ENCODE measurements around the gene TFAP2D.

DNA sequence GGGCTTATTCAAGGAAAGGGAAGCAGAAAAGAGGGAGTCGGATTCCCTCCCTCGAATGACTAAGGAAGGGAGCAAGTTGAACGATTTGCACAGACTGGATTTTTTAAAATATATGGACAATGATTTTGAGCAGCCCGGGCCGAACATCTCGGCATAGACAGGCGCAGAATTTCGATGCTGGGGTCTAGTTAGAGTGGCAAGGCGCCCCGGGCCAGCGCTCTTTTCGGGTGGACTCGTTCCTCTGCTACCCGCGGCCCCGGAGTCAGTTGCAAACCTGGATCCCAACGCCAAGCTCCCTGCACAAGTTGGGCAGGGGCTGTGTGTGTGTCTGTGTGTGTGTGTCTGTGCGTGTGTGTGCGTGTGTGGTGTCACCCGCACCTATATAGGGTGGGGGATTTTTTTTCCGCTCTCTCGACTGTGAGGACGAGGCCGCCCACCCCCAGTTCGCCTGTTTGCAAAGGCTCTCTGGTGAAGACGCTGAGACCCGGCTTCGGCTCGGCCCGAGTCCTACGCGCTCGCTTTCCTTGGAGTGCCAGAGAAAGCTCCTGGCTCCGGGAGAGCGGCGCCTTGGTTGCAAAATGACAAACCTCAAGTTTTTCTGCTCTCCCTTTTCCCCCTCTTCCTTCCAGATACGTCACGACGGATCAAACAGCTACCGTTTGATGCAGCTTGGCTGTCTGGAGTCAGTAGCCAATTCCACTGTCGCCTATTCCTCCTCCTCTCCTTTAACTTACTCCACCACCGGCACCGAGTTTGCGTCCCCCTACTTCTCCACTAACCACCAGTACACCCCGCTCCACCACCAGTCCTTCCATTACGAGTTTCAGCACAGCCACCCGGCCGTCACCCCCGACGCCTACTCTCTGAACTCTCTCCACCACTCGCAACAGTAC, 1.4 kb downstream of the TFAP2D start:
- TF ChIP-seq, protein P1, sequence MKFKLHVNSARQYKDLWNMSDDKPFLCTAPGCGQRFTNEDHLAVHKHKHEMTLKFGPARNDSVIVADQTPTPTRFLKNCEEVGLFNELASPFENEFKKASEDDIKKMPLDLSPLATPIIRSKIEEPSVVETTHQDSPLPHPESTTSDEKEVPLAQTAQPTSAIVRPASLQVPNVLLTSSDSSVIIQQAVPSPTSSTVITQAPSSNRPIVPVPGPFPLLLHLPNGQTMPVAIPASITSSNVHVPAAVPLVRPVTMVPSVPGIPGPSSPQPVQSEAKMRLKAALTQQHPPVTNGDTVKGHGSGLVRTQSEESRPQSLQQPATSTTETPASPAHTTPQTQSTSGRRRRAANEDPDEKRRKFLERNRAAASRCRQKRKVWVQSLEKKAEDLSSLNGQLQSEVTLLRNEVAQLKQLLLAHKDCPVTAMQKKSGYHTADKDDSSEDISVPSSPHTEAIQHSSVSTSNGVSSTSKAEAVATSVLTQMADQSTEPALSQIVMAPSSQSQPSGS (tag by site-specific recombination; IDR thresholded peaks at IDR 0.05; ENCODE audit: low read depth), result no peak
- TF ChIP-seq, protein P2, sequence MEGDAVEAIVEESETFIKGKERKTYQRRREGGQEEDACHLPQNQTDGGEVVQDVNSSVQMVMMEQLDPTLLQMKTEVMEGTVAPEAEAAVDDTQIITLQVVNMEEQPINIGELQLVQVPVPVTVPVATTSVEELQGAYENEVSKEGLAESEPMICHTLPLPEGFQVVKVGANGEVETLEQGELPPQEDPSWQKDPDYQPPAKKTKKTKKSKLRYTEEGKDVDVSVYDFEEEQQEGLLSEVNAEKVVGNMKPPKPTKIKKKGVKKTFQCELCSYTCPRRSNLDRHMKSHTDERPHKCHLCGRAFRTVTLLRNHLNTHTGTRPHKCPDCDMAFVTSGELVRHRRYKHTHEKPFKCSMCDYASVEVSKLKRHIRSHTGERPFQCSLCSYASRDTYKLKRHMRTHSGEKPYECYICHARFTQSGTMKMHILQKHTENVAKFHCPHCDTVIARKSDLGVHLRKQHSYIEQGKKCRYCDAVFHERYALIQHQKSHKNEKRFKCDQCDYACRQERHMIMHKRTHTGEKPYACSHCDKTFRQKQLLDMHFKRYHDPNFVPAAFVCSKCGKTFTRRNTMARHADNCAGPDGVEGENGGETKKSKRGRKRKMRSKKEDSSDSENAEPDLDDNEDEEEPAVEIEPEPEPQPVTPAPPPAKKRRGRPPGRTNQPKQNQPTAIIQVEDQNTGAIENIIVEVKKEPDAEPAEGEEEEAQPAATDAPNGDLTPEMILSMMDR (tag by site-specific recombination; IDR thresholded peaks at IDR 0.05), result no peak
- no peak for TF ChIP-seq ZNF571 (tag by site-specific recombination; IDR thresholded peaks at IDR 0.05)
- TF ChIP-seq TCF7L2 (IDR thresholded peaks at IDR 0.05; ENCODE audit: borderline replicate concordance, low read depth, low read length), result no peak
- TF ChIP-seq, protein P3, sequence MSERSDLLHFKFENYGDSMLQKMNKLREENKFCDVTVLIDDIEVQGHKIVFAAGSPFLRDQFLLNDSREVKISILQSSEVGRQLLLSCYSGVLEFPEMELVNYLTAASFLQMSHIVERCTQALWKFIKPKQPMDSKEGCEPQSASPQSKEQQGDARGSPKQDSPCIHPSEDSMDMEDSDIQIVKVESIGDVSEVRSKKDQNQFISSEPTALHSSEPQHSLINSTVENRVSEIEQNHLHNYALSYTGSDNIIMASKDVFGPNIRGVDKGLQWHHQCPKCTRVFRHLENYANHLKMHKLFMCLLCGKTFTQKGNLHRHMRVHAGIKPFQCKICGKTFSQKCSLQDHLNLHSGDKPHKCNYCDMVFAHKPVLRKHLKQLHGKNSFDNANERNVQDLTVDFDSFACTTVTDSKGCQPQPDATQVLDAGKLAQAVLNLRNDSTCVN (tag by site-specific recombination; optimal IDR thresholded peaks at IDR 0.05), result no peak
- TF ChIP-seq, protein P4, sequence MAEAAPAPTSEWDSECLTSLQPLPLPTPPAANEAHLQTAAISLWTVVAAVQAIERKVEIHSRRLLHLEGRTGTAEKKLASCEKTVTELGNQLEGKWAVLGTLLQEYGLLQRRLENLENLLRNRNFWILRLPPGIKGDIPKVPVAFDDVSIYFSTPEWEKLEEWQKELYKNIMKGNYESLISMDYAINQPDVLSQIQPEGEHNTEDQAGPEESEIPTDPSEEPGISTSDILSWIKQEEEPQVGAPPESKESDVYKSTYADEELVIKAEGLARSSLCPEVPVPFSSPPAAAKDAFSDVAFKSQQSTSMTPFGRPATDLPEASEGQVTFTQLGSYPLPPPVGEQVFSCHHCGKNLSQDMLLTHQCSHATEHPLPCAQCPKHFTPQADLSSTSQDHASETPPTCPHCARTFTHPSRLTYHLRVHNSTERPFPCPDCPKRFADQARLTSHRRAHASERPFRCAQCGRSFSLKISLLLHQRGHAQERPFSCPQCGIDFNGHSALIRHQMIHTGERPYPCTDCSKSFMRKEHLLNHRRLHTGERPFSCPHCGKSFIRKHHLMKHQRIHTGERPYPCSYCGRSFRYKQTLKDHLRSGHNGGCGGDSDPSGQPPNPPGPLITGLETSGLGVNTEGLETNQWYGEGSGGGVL (tag by site-specific recombination; IDR thresholded peaks at IDR 0.05), result no peak
